ENCODE results near the gene LEMD1.

LEMD1 gene

GRCh38 chr1:205421798-205422197, at the start of gene LEMD1:
Gene LEMD1 (minus strand): TSS chr1:205422056. CDS start chr1:205420536, 1,520 bp downstream.
- DNase-seq (ENCODE audit: low read depth): no peak

- no peak for DNase-seq (ENCODE audit: low read depth)
Observed at GRCh38 chr1:205470131-205470530, 48.3 kb upstream of the LEMD1 start.

- no peak for DNase-seq (ENCODE audit: low read depth)
Observed at GRCh38 chr1:205466595-205467220, 44.9 kb upstream of the LEMD1 start.

GRCh38 chr1:205465392-205465791, 43.5 kb upstream of the LEMD1 start:
- DNase-seq (ENCODE audit: low read depth): no peak

- DNase-seq (ENCODE audit: low read depth): no peak
Observed at GRCh38 chr1:205458777-205459566, 37.1 kb upstream of the LEMD1 start.

- no peak for DNase-seq (ENCODE audit: low read depth)
Observed at GRCh38 chr1:205456868-205457745, 35.3 kb upstream of the LEMD1 start.

GRCh38 chr1:205456383-205456867, 34.6 kb upstream of the LEMD1 start:
- DNase-seq (ENCODE audit: low read depth): no peak

GRCh38 chr1:205455581-205456382, 33.9 kb upstream of the LEMD1 start, which contains the start of gene BLACAT1:
Gene BLACAT1 (minus strand): TSS chr1:205456045.
- no peak for DNase-seq (ENCODE audit: low read depth)

- DNase-seq (ENCODE audit: low read depth): no peak
Observed at GRCh38 chr1:205454903-205455335, 33.1 kb upstream of the LEMD1 start.

- DNase-seq (ENCODE audit: low read depth): no peak
Observed at GRCh38 chr1:205453466-205453865, 31.6 kb upstream of the LEMD1 start.

- DNase-seq (ENCODE audit: low read depth): no peak
Observed at GRCh38 chr1:205452933-205453332, 31.1 kb upstream of the LEMD1 start.

GRCh38 chr1:205452364-205452763, 30.5 kb upstream of the LEMD1 start:
- no peak for DNase-seq (ENCODE audit: low read depth)

GRCh38 chr1:205451759-205452164, 29.9 kb upstream of the LEMD1 start:
- no peak for DNase-seq (ENCODE audit: low read depth)

- no peak for DNase-seq (ENCODE audit: low read depth)
Observed at GRCh38 chr1:205451202-205451601, 29.3 kb upstream of the LEMD1 start.

GRCh38 chr1:205450448-205450847, 28.6 kb upstream of the LEMD1 start:
- no peak for DNase-seq (ENCODE audit: low read depth)

- DNase-seq (ENCODE audit: low read depth): no peak
Observed at GRCh38 chr1:205449750-205450443, 28.0 kb upstream of the LEMD1 start.

- DNase-seq (ENCODE audit: low read depth): no peak
Observed at GRCh38 chr1:205449254-205449749, 27.4 kb upstream of the LEMD1 start.

- DNase-seq (ENCODE audit: low read depth): no peak
Observed at GRCh38 chr1:205448540-205449253, 26.8 kb upstream of the LEMD1 start.

GRCh38 chr1:205447457-205448341, 25.8 kb upstream of the LEMD1 start:
- no peak for DNase-seq (ENCODE audit: low read depth)
